Measurements from ENCODE around the gene BARX2. TPM values are rescaled to one million over a fixed set of nuclear protein-coding genes. Genes with fewer than 3 reads are reported as not detected.
A peak's percentile ranks its signal among the peaks of the same experiment; 100 is the strongest.

The BARX2 gene
- total RNA-seq, 1 donor from 2014 or later = 0.18 TPM

DNA sequence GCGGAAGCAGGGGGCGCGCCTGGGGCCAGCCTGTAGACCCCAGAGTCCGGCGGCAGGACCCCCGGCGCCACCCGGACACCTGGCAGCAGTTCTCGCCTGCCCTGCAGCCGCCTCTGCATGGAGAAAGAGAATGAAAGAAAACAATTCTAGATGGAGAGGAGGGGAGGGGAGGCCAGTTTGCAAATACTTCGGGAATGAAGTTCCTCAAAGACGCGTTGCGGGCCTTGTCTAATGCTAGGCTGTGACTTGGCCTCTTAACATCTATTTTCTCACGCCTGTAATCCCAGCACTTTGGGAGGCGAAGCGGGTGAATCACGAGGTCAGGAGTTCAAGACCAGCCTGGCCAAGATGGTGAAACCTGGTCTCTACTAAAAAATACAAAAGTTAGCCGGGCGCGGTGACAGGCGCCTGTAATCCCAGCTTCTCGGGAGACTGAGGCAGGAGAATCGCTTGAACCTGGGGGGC lies 2.1 kb upstream of the BARX2 start:
- no peak overlapping the region for H3K27ac Mint-ChIP-seq (ENCODE audit: unreplicated experiment)
- H3K9me3 Mint-ChIP-seq (ENCODE audit: unreplicated experiment) = no peaks in the 10 kb centered on the region
- TF ChIP-seq CTCF (IDR thresholded peaks at IDR 0.05; ENCODE audit: unreplicated experiment) = no peak
- H3K4me1 Mint-ChIP-seq (ENCODE audit: unreplicated experiment) = peaks cover 11% of the 10 kb centered on the region
- H3K27me3 Mint-ChIP-seq (ENCODE audit: unreplicated experiment) = peaks cover 18% of the 10 kb centered on the region
- H3K36me3 Mint-ChIP-seq (ENCODE audit: low read depth, unreplicated experiment) = no peaks in the 10 kb centered on the region
- no peak overlapping the region for H3K4me3 Mint-ChIP-seq (ENCODE audit: unreplicated experiment)
- no peak for DNase-seq (ENCODE audit: low spot score)

DNA sequence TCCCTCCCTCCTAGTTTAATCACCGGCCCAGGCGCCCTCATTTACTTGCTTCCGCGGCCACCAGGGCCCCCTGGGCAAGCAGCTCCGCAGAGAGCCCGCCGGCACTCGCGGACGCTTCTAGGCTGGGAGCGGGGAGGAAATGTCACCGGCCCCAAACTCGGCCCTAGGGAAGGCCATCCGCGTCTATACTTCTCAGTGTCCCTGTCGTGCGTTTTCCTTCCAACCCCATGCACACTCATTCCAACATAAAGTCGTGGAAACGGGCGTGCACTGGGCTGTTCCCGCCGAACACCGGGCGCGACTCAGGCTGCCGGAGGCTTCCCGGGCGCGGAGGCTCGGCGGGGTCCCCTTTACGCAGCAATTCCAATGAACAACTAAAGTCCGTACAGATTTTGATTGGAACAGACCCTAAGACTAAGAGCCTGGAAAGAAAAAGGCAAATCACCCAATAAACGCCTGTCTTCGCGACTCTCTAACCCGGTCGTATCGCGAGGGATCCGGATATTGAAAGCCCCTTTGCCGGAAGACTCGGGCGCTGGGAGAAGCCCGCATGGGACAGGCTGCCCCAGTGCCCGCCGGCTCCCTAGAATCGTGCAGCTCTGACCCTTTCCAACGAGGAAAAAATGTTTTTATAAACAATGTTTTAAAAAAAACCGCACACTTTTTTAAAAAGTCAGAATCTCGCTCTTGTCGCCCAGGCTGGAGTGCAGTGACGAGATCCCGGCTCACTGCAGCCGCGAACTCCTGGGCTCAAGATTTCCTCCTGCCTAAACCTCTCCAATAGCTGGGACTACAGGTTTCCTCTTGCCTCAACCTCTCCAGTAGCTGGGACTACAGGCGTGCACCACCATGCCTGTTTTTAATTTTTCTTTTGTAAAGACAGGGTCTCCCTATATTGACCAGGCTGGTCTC lies 1.3 kb upstream of the BARX2 start:
- Mint-ChIP-seq H3K36me3 (ENCODE audit: low read depth, unreplicated experiment) (no peaks in the 10 kb centered on the region), H3K27ac (ENCODE audit: unreplicated experiment) (no peak overlapping the region), H3K9me3 (ENCODE audit: unreplicated experiment) (no peaks in the 10 kb centered on the region), H3K4me1 (ENCODE audit: unreplicated experiment) (peaks cover 11% of the 10 kb centered on the region), H3K27me3 (ENCODE audit: unreplicated experiment) (peaks cover 18% of the 10 kb centered on the region), H3K4me3 (ENCODE audit: unreplicated experiment) (peak overlapping the region; percentile 86)
- peak; percentile 15 for DNase-seq (ENCODE audit: low spot score)
- no peak for TF ChIP-seq CTCF (IDR thresholded peaks at IDR 0.05; ENCODE audit: unreplicated experiment)

DNA sequence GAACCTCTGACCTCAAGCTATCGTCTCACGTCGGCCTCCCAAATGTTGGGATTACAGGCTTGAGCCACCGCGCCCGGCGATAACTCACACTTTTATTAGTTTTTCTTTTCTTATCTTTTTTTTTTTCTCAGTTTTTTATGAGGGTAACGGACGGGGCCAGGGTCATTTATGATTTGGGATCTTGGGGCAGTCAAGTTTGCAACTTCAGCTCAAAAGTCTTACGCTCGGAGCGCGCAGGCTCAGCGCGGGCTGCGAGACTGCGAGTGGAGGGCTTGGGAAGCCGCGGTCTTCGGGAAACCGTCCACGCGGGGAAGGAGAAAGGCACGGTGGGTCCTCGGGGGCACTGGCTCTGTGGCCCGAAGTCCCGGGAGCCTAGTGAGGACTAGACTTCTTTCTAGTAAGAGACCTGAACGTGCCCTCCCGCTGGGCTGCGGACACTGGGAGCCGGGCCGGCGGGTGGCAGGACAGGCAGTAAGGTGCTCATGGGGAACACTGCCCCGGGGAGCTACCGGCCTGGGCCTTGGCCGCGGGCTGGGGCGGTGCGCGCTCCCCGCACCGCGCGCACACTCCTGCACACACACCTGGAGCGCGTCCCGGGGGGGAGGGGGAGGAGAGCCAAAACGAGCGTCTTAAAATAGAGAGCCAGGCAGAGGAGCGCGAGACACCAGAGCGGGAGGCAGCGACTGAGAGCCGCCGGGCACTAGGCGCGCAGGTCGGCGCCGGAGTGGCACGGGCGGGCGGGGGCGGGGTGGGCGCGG lies 476 bp upstream of the BARX2 start:
- Mint-ChIP-seq H3K27ac (ENCODE audit: unreplicated experiment) (no peak overlapping the region), H3K9me3 (ENCODE audit: unreplicated experiment) (no peaks in the 10 kb centered on the region), H3K4me1 (ENCODE audit: unreplicated experiment) (peaks cover 11% of the 10 kb centered on the region), H3K36me3 (ENCODE audit: low read depth, unreplicated experiment) (no peaks in the 10 kb centered on the region), H3K4me3 (ENCODE audit: unreplicated experiment) (peak overlapping the region; percentile 86), H3K27me3 (ENCODE audit: unreplicated experiment) (peaks cover 18% of the 10 kb centered on the region)
- TF ChIP-seq CTCF (IDR thresholded peaks at IDR 0.05; ENCODE audit: unreplicated experiment) = no peak
- peak; percentile 43 for DNase-seq (ENCODE audit: low spot score)

DNA sequence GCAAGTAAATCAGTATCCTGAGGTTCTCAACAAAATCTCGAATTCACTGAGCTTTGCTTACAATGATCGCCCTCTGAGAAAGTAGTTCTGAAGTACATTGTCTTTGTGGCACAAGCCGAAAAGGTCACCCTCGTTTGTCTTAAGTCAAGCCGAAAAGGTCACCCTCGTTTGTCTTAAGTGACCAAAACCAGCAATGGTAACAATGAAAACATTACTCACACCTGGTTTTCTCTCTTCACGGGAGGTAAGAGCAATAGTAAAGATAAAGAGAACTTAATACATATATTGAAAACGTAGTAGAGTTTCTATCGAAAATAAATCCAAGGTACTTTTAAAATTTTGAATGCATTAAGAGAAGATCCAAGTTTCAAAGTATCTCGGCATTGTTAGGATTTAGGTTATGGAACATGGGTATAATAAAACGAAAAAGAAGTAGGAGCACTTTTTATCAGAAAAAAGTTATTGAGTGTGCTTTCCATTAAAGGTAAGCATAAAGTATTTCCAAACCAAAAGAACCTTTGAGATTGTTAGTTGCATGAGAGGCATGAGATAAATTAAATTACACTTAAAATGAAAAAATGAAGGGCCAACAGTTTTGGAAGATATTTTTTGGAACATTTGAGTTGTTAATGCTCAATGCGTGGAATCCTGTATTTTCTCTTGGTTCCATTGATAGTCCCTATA lies 1.2 kb downstream of the BARX2 start:
- H3K4me3 Mint-ChIP-seq (ENCODE audit: unreplicated experiment) = peak overlapping the region; percentile 68
- no peak for TF ChIP-seq CTCF (IDR thresholded peaks at IDR 0.05; ENCODE audit: unreplicated experiment)
- DNase-seq (ENCODE audit: low spot score) = no peak
- H3K27ac Mint-ChIP-seq (ENCODE audit: unreplicated experiment) = no peak overlapping the region
- peaks cover 14% of the 10 kb centered on the region for H3K27me3 Mint-ChIP-seq (ENCODE audit: unreplicated experiment)
- H3K9me3 Mint-ChIP-seq (ENCODE audit: unreplicated experiment) = no peaks in the 10 kb centered on the region
- H3K36me3 Mint-ChIP-seq (ENCODE audit: low read depth, unreplicated experiment) = no peaks in the 10 kb centered on the region
- peaks cover 11% of the 10 kb centered on the region for H3K4me1 Mint-ChIP-seq (ENCODE audit: unreplicated experiment)

Data from endothelial cell (in vitro differentiated cells).